Mesothelial cell of epicardium (in vitro differentiated cells): ENCODE results near the gene SHISAL2B. TPM values are rescaled to one million over a fixed set of nuclear protein-coding genes. Genes with fewer than 3 reads are reported as not detected.

Experiments
- DNase-seq, 2 experiments: peaks; one replicate each; pipeline ENCODE4 v3.0.0; 2021; ENCODE audit warnings: low spot score in 2 of 2; ENCODE audit not compliant: unreplicated experiment in 2 of 2
- H3K27ac Mint-ChIP-seq: 2 replicates; pipeline ENCODE4 v1.8.0; 2021; ENCODE audit warnings: mixed read lengths
- H3K27me3 Mint-ChIP-seq: 2 replicates; pipeline ENCODE4 v1.8.0; 2021; ENCODE audit warnings: low read depth, mixed read lengths
- H3K36me3 Mint-ChIP-seq: 2 replicates; pipeline ENCODE4 v1.8.0; 2021; ENCODE audit warnings: mixed read lengths
- H3K4me1 Mint-ChIP-seq: 2 replicates; pipeline ENCODE4 v1.8.0; 2021; ENCODE audit warnings: mixed read lengths
- H3K4me3 Mint-ChIP-seq: 2 replicates; pipeline ENCODE4 v1.8.0; 2021; ENCODE audit warnings: mild to moderate bottlenecking, moderate library complexity, mixed read lengths
- H3K9me3 Mint-ChIP-seq: 2 replicates; pipeline ENCODE4 v1.8.0; 2021; ENCODE audit warnings: mixed read lengths
- total RNA-seq: library from RNA; stranded (reverse); gene quantifications from 3 replicates; pipeline ENCODE4 v1.2.1, GENCODE V29; 2021
- TF ChIP-seq, protein P1 (sequence below): fragments of 200-600 bp; sonication (generic); IDR thresholded peaks from one replicate; pipeline ENCODE4 v1.5.0; 2021; ENCODE audit warnings: antibody characterized with exemption; ENCODE audit not compliant: unreplicated experiment

Gene SHISAL2B
- total RNA-seq, 1 donor from 2014 or later = not detected

DNA sequence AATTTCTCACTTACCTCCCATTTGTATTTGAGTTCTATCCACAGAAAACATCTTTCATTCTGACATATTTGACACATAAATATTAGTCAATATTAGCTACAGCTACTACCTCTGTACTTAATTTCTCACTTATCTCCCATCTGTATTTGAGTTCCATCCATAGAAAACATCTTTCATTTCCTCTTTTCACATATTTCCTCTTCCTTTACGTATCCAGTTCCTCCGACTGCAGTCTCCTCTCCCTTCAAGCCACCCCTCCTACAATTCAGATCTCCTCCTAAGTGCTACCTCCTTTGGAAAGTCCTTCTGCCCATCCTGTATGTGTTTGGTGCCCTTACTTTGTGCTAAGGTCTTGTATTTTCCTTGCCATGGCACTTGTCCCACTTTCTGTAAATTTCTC, 76.6 kb downstream of the SHISAL2B start:
- peak overlapping the region; percentile 99 for H3K4me3 Mint-ChIP-seq
- H3K36me3 Mint-ChIP-seq = peaks cover 7% of the 10 kb centered on the region

More for the DNA sequence above, 76.6 kb downstream of the SHISAL2B start:
- no peaks in the 10 kb centered on the region for H3K27me3 Mint-ChIP-seq
- H3K4me1 Mint-ChIP-seq = peaks cover 24% of the 10 kb centered on the region
- TF ChIP-seq, protein P1, sequence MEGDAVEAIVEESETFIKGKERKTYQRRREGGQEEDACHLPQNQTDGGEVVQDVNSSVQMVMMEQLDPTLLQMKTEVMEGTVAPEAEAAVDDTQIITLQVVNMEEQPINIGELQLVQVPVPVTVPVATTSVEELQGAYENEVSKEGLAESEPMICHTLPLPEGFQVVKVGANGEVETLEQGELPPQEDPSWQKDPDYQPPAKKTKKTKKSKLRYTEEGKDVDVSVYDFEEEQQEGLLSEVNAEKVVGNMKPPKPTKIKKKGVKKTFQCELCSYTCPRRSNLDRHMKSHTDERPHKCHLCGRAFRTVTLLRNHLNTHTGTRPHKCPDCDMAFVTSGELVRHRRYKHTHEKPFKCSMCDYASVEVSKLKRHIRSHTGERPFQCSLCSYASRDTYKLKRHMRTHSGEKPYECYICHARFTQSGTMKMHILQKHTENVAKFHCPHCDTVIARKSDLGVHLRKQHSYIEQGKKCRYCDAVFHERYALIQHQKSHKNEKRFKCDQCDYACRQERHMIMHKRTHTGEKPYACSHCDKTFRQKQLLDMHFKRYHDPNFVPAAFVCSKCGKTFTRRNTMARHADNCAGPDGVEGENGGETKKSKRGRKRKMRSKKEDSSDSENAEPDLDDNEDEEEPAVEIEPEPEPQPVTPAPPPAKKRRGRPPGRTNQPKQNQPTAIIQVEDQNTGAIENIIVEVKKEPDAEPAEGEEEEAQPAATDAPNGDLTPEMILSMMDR = no peak
- no peak for DNase-seq
- no peaks in the 10 kb centered on the region for H3K9me3 Mint-ChIP-seq
- peak overlapping the region; percentile 100 for H3K27ac Mint-ChIP-seq

Other genes with a start within 250 kb of the SHISAL2B start
- 0.69 to 1.5 TPM (median 1.0 TPM) in 3 replicates for gene RGS7BP, start 184.5 kb upstream of the SHISAL2B start, total RNA-seq
- 20.9 to 25.9 TPM (median 23.4 TPM) in 3 replicates for gene SREK1IP1, start 78.2 kb downstream of the SHISAL2B start, total RNA-seq
- gene CWC27, start 78.4 kb downstream of the SHISAL2B start, total RNA-seq = 28.6 to 30.0 TPM (median 29.3 TPM) in 3 replicates